ENCODE data around the gene PELI2. TPM values are rescaled to one million over a fixed set of nuclear protein-coding genes. Genes with fewer than 3 reads are reported as not detected.

The PELI2 gene
- total RNA-seq, 1 donor = 3.0 TPM

- no peak for TF ChIP-seq CTCF (IDR thresholded peaks at IDR 0.05; ENCODE audit: insufficient read depth, low read depth, low read length)
- no peak overlapping the region for H3K4me3 ChIP-seq (ENCODE audit: low read depth, low read length)
- DNase-seq (ENCODE audit: low read depth) = no peak
Measured at GRCh38 chr14:56217380-56218045, 99.3 kb downstream of the PELI2 start.

- no peak for DNase-seq (ENCODE audit: low read depth)
- H3K4me3 ChIP-seq (ENCODE audit: low read depth, low read length) = no peak overlapping the region
- TF ChIP-seq CTCF (IDR thresholded peaks at IDR 0.05; ENCODE audit: insufficient read depth, low read depth, low read length) = no peak
Measured at GRCh38 chr14:56219666-56220413, 101.6 kb downstream of the PELI2 start.

- H3K4me3 ChIP-seq (ENCODE audit: low read depth, low read length) = no peak overlapping the region
- TF ChIP-seq CTCF (IDR thresholded peaks at IDR 0.05; ENCODE audit: insufficient read depth, low read depth, low read length) = no peak
- no peak for DNase-seq (ENCODE audit: low read depth)
Measured at GRCh38 chr14:56221382-56222128, 103.3 kb downstream of the PELI2 start.

GRCh38 chr14:56224229-56224628 lies 106.0 kb downstream of the PELI2 start:
- H3K4me3 ChIP-seq (ENCODE audit: low read depth, low read length) = no peak overlapping the region
- no peak for DNase-seq (ENCODE audit: low read depth)
- TF ChIP-seq CTCF (IDR thresholded peaks at IDR 0.05; ENCODE audit: insufficient read depth, low read depth, low read length) = no peak

GRCh38 chr14:56224691-56225681 lies 106.8 kb downstream of the PELI2 start:
- DNase-seq (ENCODE audit: low read depth) = no peak
- H3K4me3 ChIP-seq (ENCODE audit: low read depth, low read length) = no peak overlapping the region
- TF ChIP-seq CTCF (IDR thresholded peaks at IDR 0.05; ENCODE audit: insufficient read depth, low read depth, low read length) = no peak

GRCh38 chr14:56235388-56235787 lies 117.2 kb downstream of the PELI2 start:
- no peak for TF ChIP-seq CTCF (IDR thresholded peaks at IDR 0.05; ENCODE audit: insufficient read depth, low read depth, low read length)
- no peak overlapping the region for H3K4me3 ChIP-seq (ENCODE audit: low read depth, low read length)
- DNase-seq (ENCODE audit: low read depth) = no peak

All from fibroblast of villous mesenchyme (primary cell).